GM19240 (cell line): ENCODE data around the gene TRIP10.
"Not testable (repeated sequence)": the region's sequence is repeated elsewhere in the genome, so short reads cannot be mapped to it uniquely, and the experiment has no call there.

Experiments used
- DNase-seq: peaks from one replicate; pipeline ENCODE4 v3.0.0; 2011; ENCODE audit warnings: low spot score; ENCODE audit not compliant: insufficient read length

TRIP10 gene

GRCh38 chr19:6740589-6741343 lies 1.3 kb downstream of the TRIP10 start:
- DNase-seq = no peak

GRCh38 chr19:6743066-6743465 lies 3.6 kb downstream of the TRIP10 start:
- DNase-seq = no peak

- DNase-seq = no peak
These were observed 4.4 kb downstream of the TRIP10 start for GRCh38 chr19:6743714-6744380.

- DNase-seq = no peak
These were observed 5.2 kb downstream of the TRIP10 start for GRCh38 chr19:6744381-6745301.

GRCh38 chr19:6745965-6746364 lies 6.5 kb downstream of the TRIP10 start:
- DNase-seq = no peak

GRCh38 chr19:6748543-6748942 lies 9.1 kb downstream of the TRIP10 start:
- DNase-seq = not testable (repeated sequence)

GRCh38 chr19:6750062-6750461 lies 10.6 kb downstream of the TRIP10 start:
- DNase-seq = no peak

- DNase-seq = no peak
These were observed 11.7 kb downstream of the TRIP10 start for GRCh38 chr19:6751189-6751588.

- DNase-seq = no peak
These were observed 13.0 kb downstream of the TRIP10 start for GRCh38 chr19:6752256-6753177.

- DNase-seq = peak; percentile 95
These were observed 13.9 kb downstream of the TRIP10 start for GRCh38 chr19:6753178-6754031.

GRCh38 chr19:6754136-6754535 lies 14.7 kb downstream of the TRIP10 start:
- no peak for DNase-seq

GRCh38 chr19:6754653-6755463 lies 15.4 kb downstream of the TRIP10 start:
- DNase-seq = no peak

GRCh38 chr19:6760606-6761005 lies 21.1 kb downstream of the TRIP10 start:
- DNase-seq = no peak

- no peak for DNase-seq
These were observed 21.7 kb downstream of the TRIP10 start for GRCh38 chr19:6761053-6761676.

- DNase-seq = not testable (repeated sequence)
These were observed 22.8 kb downstream of the TRIP10 start for GRCh38 chr19:6762253-6762797.

GRCh38 chr19:6765738-6766356 lies 26.4 kb downstream of the TRIP10 start:
- DNase-seq = no peak

GRCh38 chr19:6766357-6767080 lies 27.0 kb downstream of the TRIP10 start:
- no peak for DNase-seq
